ENCODE data around the gene TAF6L. TPM values are rescaled to one million over a fixed set of nuclear protein-coding genes. Genes with fewer than 3 reads are reported as not detected.

TAF6L gene
- total and polyA plus RNA-seq, 2 donors (not counting 3 experiments of a cell fraction or from before 2014, with no cell fraction given), result 28.9 to 33.3 TPM

DNA sequence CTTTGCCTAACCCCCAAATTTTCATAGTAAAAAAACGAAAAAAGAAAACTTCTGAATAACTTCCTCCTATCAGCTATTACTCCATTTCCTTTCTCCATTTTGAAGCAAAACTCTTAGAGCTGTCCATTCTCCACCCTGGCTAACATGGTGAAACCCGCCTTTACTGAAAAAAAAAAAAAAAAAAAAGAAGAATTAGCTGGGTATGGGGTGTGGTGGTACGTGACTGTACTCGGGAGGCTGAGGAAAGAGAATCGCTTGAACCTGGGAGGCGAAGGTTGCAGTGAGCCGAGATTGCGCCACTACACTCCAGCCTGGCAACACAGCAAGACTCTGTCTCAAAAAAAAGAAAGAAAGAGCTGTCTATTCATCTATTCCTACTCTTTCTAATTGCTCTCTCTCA is 45.4 kb downstream of the TAF6L start:
- TF ChIP-seq, protein P1, sequence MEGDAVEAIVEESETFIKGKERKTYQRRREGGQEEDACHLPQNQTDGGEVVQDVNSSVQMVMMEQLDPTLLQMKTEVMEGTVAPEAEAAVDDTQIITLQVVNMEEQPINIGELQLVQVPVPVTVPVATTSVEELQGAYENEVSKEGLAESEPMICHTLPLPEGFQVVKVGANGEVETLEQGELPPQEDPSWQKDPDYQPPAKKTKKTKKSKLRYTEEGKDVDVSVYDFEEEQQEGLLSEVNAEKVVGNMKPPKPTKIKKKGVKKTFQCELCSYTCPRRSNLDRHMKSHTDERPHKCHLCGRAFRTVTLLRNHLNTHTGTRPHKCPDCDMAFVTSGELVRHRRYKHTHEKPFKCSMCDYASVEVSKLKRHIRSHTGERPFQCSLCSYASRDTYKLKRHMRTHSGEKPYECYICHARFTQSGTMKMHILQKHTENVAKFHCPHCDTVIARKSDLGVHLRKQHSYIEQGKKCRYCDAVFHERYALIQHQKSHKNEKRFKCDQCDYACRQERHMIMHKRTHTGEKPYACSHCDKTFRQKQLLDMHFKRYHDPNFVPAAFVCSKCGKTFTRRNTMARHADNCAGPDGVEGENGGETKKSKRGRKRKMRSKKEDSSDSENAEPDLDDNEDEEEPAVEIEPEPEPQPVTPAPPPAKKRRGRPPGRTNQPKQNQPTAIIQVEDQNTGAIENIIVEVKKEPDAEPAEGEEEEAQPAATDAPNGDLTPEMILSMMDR (IDR thresholded peaks at IDR 0.05; ENCODE audit: extremely low read depth in 1 of 2, insufficient read depth in 1 of 2, low read depth in 1 of 2, low read length in 2 of 2), result no peak
- Histone ChIP-seq H4K20me1 (replicated peaks; ENCODE audit: control insufficient read depth, extremely low read depth, insufficient read depth, low read length) (no peaks in the 10 kb centered on the region), H3K4me1 (ENCODE audit: control insufficient read depth, extremely low read depth, insufficient read depth, low read length) (no peaks in the 10 kb centered on the region), H3K4me3 (replicated peaks in 1 of 3; ENCODE audit: insufficient read depth in 1 of 3, low read depth in 1 of 3, low read length in 3 of 3) (no peak overlapping the region), H3K4me2 (ENCODE audit: insufficient read depth, low read length) (no peak overlapping the region), H3K9ac (replicated peaks; ENCODE audit: extremely low read depth, insufficient read depth, low read length) (no peak overlapping the region), H3K79me2 (ENCODE audit: control insufficient read depth, insufficient read depth, low read length) (no peaks in the 10 kb centered on the region), H3K27ac (ENCODE audit: insufficient read depth, low read depth, low read length) (no peak overlapping the region), H3K9me3 (replicated peaks; ENCODE audit: control insufficient read depth, insufficient read depth, low read length) (no peaks in the 10 kb centered on the region), H3K9me1 (replicated peaks; ENCODE audit: control insufficient read depth, extremely low read depth, insufficient read depth, low read length) (no peaks in the 10 kb centered on the region), H3K36me3 (ENCODE audit: control insufficient read depth in 2 of 2, extremely low read depth in 1 of 2, insufficient read depth in 2 of 2, low read length in 2 of 2) (peaks cover 6 to 11% of the 10 kb centered on the region in 2 experiments), H3K27me3 (ENCODE audit: control insufficient read depth in 2 of 2, insufficient read depth in 2 of 2, low read length in 2 of 2) (no peaks in the 10 kb centered on the region), H2AFZ (ENCODE audit: low read depth, low read length) (no peak overlapping the region)
- no TSS peak for BruUV-seq (replicated peaks)
- intact Hi-C loops (cut with micrococcal nuclease) (no loop called here), dilution Hi-C loops (cut with MboI; ENCODE audit: extremely low pct_ligation_motif_present, low sequenced_read_pairs) (no loop called here)
- ChIA-PET POLR2A (interaction anchor here (0.6 to 1.5 kb wide), 6 partner anchors 9 to 34 kb away, joined by 3 to 9 read pairs (median 4); partner anchors contain the start of gene STX5), CTCF (interaction anchor here (0.8 to 1.8 kb wide), 3 partner anchors 8 to 45 kb away, joined by 3 to 10 read pairs (median 3); no protein-coding TSS in a partner anchor)
- FAIRE-seq, result no peak
- DNase-seq (ENCODE audit: low read depth, low spot score), result no peak

DNA sequence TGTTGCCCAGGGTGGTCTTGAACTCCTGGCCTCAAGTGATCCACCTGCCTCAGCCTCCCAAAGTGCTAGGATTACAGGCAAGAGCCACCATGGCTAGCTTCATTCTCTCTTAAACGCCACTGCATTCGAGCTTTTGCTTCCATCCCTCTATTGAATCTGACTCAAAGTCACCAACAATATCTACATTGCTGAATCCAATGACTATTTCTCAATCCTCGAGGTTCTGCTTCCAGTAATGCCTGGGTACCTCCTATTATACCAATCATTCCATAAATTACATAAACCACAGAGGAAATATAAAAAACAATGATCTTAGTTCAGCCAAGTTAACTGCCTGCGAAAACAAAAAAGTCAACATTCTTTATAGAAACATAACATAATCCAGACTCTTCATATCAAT is 45.9 kb downstream of the TAF6L start:
- FAIRE-seq, result no peak
- CTCF ChIA-PET, result interaction anchor here (1.2 to 1.8 kb wide), 2 partner anchors 31 to 45 kb away, joined by 3 to 10 read pairs; no protein-coding TSS in a partner anchor
- H3K36me3 ChIP-seq (ENCODE audit: control insufficient read depth in 2 of 2, extremely low read depth in 1 of 2, insufficient read depth in 2 of 2, low read length in 2 of 2), result peaks cover 10 to 11% of the 10 kb centered on the region in 2 experiments

More for the DNA sequence above, 45.9 kb downstream of the TAF6L start:
- Histone ChIP-seq H4K20me1 (replicated peaks; ENCODE audit: control insufficient read depth, extremely low read depth, insufficient read depth, low read length) (no peaks in the 10 kb centered on the region), H3K27ac (ENCODE audit: insufficient read depth, low read depth, low read length) (no peak overlapping the region), H3K9ac (replicated peaks; ENCODE audit: extremely low read depth, insufficient read depth, low read length) (no peak overlapping the region), H3K4me2 (ENCODE audit: insufficient read depth, low read length) (no peak overlapping the region), H3K9me1 (replicated peaks; ENCODE audit: control insufficient read depth, extremely low read depth, insufficient read depth, low read length) (no peaks in the 10 kb centered on the region), H3K4me3 (replicated peaks in 1 of 3; ENCODE audit: insufficient read depth in 1 of 3, low read depth in 1 of 3, low read length in 3 of 3) (no peak overlapping the region), H3K9me3 (replicated peaks; ENCODE audit: control insufficient read depth, insufficient read depth, low read length) (no peaks in the 10 kb centered on the region), H2AFZ (ENCODE audit: low read depth, low read length) (no peak overlapping the region), H3K79me2 (ENCODE audit: control insufficient read depth, insufficient read depth, low read length) (no peaks in the 10 kb centered on the region), H3K27me3 (ENCODE audit: control insufficient read depth in 2 of 2, insufficient read depth in 2 of 2, low read length in 2 of 2) (no peaks in the 10 kb centered on the region), H3K4me1 (ENCODE audit: control insufficient read depth, extremely low read depth, insufficient read depth, low read length) (no peaks in the 10 kb centered on the region)
- dilution Hi-C loops (cut with MboI; ENCODE audit: extremely low pct_ligation_motif_present, low sequenced_read_pairs), result no loop called here
- intact Hi-C loops (cut with micrococcal nuclease), result no loop called here
- no TSS peak for BruUV-seq (replicated peaks)
- no peak for DNase-seq (ENCODE audit: low read depth, low spot score)
- POLR2A ChIA-PET, result interaction anchor here (0.6 to 1.5 kb wide), 4 partner anchors 11 to 24 kb away, joined by 3 to 9 read pairs (median 4); partner anchors contain the start of gene STX5
- TF ChIP-seq GATA2 (IDR thresholded peaks at IDR 0.05; ENCODE audit: insufficient read depth, insufficient read length, low read depth, low read length) (no peak), EZH2 (IDR thresholded peaks at IDR 0.05; ENCODE audit: borderline replicate concordance, low read depth, low read length, severe bottlenecking) (no peak), POLR2A (IDR thresholded peaks at IDR 0.05; ENCODE audit: low read depth, low read length) (no peak)
- TF ChIP-seq, protein P2, sequence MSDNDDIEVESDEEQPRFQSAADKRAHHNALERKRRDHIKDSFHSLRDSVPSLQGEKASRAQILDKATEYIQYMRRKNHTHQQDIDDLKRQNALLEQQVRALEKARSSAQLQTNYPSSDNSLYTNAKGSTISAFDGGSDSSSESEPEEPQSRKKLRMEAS (IDR thresholded peaks at IDR 0.05; ENCODE audit: insufficient read depth, insufficient read length), result no peak
- TF ChIP-seq, protein P1 (IDR thresholded peaks at IDR 0.05; ENCODE audit: extremely low read depth in 1 of 2, insufficient read depth in 1 of 2, low read depth in 1 of 2, low read length in 2 of 2), result no peak
